ENCODE results near the gene FARS2. TPM values are rescaled to one million over a fixed set of nuclear protein-coding genes. Genes with fewer than 3 reads are reported as not detected.

FARS2 gene
- total and polyA plus RNA-seq, 9 of the 15 experiments (the other 6 are each of a cell fraction or from before 2014, with no cell fraction given): 16.5 to 62.2 (median 27.0) TPM

DNA sequence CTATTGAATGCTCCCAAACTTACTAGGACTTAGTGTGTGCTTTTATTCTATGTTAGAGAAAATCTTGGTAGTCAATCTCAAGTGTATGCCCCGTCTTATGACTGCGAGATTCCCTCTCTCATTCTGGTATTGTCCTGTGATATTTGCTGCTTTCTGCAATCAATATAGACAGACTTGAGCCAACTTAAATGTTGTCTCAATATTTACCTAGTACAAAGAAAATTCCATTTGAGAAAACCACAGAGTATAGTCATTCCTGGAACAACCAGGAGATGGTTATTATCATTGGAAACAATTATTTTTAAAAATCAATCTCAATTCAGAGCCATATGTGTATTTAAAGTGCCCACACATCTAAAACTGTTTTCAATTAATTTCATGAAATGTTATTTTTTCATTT is 415.4 kb downstream of the FARS2 start (continued):
- TF ChIP-seq ZNF165 (CRISPR knock-in tag; IDR thresholded peaks at IDR 0.05; ENCODE audit: borderline replicate concordance) (no peak), CBX8 (IDR thresholded peaks at IDR 0.05; ENCODE audit: borderline replicate concordance, extremely low read depth, low read depth, low read length, poor library complexity, severe bottlenecking) (no peak), PHTF2 (CRISPR knock-in tag; IDR thresholded peaks at IDR 0.05) (no peak), ZNF586 (CRISPR knock-in tag; conservative IDR thresholded peaks at IDR 0.05) (no peak), RBM34 (IDR thresholded peaks at IDR 0.05; ENCODE audit: borderline replicate concordance, insufficient read depth, low read length) (no peak), TBP (optimal IDR thresholded peaks at IDR 0.05; ENCODE audit: low read depth, low read length) (no peak), HNRNPK (IDR thresholded peaks at IDR 0.05; ENCODE audit: low read depth, low read length, poor library complexity, severe bottlenecking) (no peak)
- TF ChIP-seq, protein P1, sequence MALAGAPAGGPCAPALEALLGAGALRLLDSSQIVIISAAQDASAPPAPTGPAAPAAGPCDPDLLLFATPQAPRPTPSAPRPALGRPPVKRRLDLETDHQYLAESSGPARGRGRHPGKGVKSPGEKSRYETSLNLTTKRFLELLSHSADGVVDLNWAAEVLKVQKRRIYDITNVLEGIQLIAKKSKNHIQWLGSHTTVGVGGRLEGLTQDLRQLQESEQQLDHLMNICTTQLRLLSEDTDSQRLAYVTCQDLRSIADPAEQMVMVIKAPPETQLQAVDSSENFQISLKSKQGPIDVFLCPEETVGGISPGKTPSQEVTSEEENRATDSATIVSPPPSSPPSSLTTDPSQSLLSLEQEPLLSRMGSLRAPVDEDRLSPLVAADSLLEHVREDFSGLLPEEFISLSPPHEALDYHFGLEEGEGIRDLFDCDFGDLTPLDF (CRISPR knock-in tag; IDR thresholded peaks at IDR 0.05): no peak

DNA sequence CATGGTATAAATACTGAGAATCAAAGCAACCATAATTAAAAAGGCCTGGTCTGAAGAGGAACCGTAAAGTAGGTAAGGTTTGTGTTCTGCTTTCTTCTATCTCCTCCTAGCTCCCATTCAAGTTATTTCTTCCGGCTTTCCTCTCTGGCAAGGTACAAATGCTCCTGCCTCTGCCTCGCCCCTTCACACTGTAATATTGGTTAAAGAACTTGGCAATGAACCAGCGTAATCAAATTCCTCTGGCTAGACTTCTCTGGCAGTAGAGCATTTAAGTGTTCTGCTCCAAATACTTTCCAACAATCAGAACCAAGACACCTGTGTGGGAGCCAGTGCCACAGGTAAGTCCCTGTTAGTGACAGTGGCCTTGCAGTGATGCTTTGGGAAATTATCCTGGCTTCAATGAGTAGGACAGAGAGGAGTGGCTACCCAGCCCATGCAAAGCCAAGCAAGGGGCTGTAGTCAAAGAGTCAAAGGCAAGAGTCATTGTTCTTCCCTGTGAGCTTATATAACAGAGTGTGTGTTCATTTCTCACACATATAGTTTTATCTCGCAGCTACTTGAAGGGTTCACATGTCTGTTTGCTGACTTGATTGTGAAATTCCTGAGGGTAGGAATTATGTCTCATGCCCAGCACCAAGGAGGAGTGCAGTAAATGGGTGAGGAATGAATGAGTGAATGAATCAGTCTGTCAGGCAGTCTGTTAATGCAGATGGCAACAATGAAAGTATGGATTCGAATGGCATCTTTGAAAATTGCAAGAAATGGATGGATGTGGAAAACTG is 416.1 kb downstream of the FARS2 start:
- DNase-seq (ENCODE audit: extremely low read depth in 1 of 4, low spot score in 3 of 4): no peak
- ATAC-seq: no peak
- no peaks in the 10 kb centered on the region; a peak in 1 of 5 replicates for H3K4me1 ChIP-seq (replicated peaks in 1 of 2; ENCODE audit: control insufficient read depth in 2 of 2, insufficient read depth in 2 of 2, low read length in 2 of 2)
- TF ChIP-seq NCOA4 (IDR thresholded peaks at IDR 0.05; ENCODE audit: partially characterized antibody) (no peak), ZNF274 (IDR thresholded peaks at IDR 0.05; ENCODE audit: borderline replicate concordance, low read depth, low read length) (no peak), BHLHE40 (IDR thresholded peaks at IDR 0.05; ENCODE audit: low read length) (no peak), LARP7 (IDR thresholded peaks at IDR 0.05) (no peak), HNRNPL (IDR thresholded peaks at IDR 0.05; ENCODE audit: low read depth, low read length) (no peak)
- TF ChIP-seq, protein P2, sequence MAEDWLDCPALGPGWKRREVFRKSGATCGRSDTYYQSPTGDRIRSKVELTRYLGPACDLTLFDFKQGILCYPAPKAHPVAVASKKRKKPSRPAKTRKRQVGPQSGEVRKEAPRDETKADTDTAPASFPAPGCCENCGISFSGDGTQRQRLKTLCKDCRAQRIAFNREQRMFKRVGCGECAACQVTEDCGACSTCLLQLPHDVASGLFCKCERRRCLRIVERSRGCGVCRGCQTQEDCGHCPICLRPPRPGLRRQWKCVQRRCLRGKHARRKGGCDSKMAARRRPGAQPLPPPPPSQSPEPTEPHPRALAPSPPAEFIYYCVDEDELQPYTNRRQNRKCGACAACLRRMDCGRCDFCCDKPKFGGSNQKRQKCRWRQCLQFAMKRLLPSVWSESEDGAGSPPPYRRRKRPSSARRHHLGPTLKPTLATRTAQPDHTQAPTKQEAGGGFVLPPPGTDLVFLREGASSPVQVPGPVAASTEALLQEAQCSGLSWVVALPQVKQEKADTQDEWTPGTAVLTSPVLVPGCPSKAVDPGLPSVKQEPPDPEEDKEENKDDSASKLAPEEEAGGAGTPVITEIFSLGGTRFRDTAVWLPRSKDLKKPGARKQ (CRISPR knock-in tag; IDR thresholded peaks at IDR 0.05): no peak
- H4K20me1 ChIP-seq (replicated peaks; ENCODE audit: control insufficient read depth, insufficient read depth, low read length): no peaks in the 10 kb centered on the region
- H3K9me1 ChIP-seq (ENCODE audit: control insufficient read depth, insufficient read depth, low read length): no peaks in the 10 kb centered on the region
- H3K27me3 ChIP-seq (ENCODE audit: control insufficient read depth in 2 of 2, insufficient read depth in 2 of 2, low read length in 2 of 2): no peaks in the 10 kb centered on the region
- H3K9me3 ChIP-seq (replicated peaks; ENCODE audit: control insufficient read depth, insufficient read depth, low read depth, low read length): no peaks in the 10 kb centered on the region
- no peak overlapping the region for H2AFZ ChIP-seq (ENCODE audit: low read depth, low read length)
- no peak overlapping the region for H3K27ac ChIP-seq (ENCODE audit: extremely low read depth, low read depth, low read length)
- in situ Hi-C loops (cut with MboI) (no loop called here), intact Hi-C loops (cut with micrococcal nuclease) (no loop called here)
- BruUV-seq (replicated peaks): no TSS peak
- H3K36me3 ChIP-seq (ENCODE audit: control insufficient read depth, insufficient read depth, low read length): no peaks in the 10 kb centered on the region
- 41% methylated on average over 6 of the region's 6 CpGs for WGBS (ENCODE audit: insufficient coverage, low coverage, missing lambda C conversion rate)
- ChIA-PET POLR2A (interaction anchor here (0.9 kb wide), 1 partner anchor 1068 kb away, joined by 3 read pairs; no protein-coding TSS in a partner anchor), CTCF (ENCODE audit: low intra/inter-chr PET ratio) (no interaction called here)
- H3K9ac ChIP-seq (ENCODE audit: insufficient read depth in 1 of 2, low read depth in 2 of 2, low read length in 2 of 2): no peak overlapping the region
- H3K4me3 ChIP-seq: no peak overlapping the region
- no peaks in the 10 kb centered on the region for H3K79me2 ChIP-seq (ENCODE audit: control insufficient read depth, insufficient read depth, low read length)
- no peak overlapping the region for H3K4me2 ChIP-seq (ENCODE audit: insufficient read depth, low read length)
- FAIRE-seq: no peak
